GM10248 (cell line): ENCODE data around the gene PHLPP2.
A peak's percentile ranks its signal among the peaks of the same experiment; 100 is the strongest.
"Not testable (repeated sequence)": the region's sequence is repeated elsewhere in the genome, so short reads cannot be mapped to it uniquely, and the experiment has no call there.

Experiments used
- CTCF ChIA-PET: fragments of 300-600 bp; sonication (Branson Sonifier 250); formaldehyde crosslinking; extraction: SDS; loops from one replicate; lab custom pipeline; 2021; ENCODE audit warnings: antibody characterized with exemption; lab: Yijun Ruan, JAX
- POLR2A ChIA-PET: fragments of 350-650 bp; sonication (Branson Sonifier 250); formaldehyde crosslinking; extraction: SDS; loops from one replicate; lab custom pipeline; 2020; ENCODE audit warnings: antibody characterized with exemption; lab: Yijun Ruan, JAX
- DNase-seq: peaks from one replicate; pipeline ENCODE4 v3.0.0; 2012; ENCODE audit errors: extremely low spot score
- TF ChIP-seq, protein P1 (sequence below): IDR thresholded peaks from 2 replicates; pipeline ENCODE4 v1.5.1; 2012; ENCODE audit warnings: mild to moderate bottlenecking, low read depth; ENCODE audit errors: extremely low read depth, missing control alignments, control extremely low read depth

PHLPP2 gene

GRCh38 chr16:71626858-71627213 is 97.7 kb downstream of the PHLPP2 start:
- POLR2A ChIA-PET = no interaction called here
- TF ChIP-seq, protein P1, sequence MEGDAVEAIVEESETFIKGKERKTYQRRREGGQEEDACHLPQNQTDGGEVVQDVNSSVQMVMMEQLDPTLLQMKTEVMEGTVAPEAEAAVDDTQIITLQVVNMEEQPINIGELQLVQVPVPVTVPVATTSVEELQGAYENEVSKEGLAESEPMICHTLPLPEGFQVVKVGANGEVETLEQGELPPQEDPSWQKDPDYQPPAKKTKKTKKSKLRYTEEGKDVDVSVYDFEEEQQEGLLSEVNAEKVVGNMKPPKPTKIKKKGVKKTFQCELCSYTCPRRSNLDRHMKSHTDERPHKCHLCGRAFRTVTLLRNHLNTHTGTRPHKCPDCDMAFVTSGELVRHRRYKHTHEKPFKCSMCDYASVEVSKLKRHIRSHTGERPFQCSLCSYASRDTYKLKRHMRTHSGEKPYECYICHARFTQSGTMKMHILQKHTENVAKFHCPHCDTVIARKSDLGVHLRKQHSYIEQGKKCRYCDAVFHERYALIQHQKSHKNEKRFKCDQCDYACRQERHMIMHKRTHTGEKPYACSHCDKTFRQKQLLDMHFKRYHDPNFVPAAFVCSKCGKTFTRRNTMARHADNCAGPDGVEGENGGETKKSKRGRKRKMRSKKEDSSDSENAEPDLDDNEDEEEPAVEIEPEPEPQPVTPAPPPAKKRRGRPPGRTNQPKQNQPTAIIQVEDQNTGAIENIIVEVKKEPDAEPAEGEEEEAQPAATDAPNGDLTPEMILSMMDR = no peak
- no peak for DNase-seq
- CTCF ChIA-PET = no interaction called here

DNA sequence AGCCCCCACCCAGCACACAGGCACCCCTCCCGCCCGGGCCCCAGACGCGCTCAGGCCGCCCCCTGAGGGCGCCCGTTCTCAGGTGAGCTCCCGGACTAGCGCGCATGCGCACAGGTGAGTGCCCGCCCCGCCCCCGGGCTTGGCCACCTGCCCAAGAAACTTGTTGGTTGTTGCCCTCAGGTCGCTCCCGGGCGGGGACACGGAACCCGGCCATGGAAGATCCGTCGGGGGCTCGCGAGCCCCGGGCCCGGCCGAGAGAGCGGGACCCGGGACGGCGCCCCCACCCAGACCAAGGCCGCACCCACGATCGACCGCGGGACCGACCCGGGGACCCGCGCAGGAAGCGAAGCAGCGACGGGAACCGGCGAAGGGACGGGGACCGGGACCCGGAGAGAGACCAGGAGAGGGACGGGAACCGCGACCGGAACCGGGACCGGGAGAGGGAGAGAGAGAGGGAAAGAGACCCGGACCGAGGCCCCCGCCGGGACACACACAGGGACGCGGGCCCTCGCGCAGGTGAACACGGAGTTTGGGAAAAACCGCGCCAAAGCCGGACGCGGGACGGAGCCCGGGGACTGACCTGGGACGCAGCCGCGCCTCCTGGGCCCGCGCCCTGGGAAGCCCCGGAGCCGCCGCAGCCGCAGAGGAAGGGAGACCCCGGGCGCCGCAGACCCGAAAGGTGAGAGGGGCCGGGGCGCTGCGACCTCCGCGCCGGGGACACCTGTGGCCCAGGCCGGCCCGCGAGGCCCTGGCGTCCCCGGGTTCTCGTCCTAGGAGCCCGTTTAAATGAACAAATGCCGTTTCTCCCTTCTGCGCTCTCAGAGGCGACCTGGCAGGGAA is 98.3 kb downstream of the PHLPP2 start, which contains the start of gene MARVELD3:
TSS of gene MARVELD3 (plus strand) at position 167 of the 840 bp plus-strand sequence. CDS start at position 213, 46 bp downstream.
- POLR2A ChIA-PET = no interaction called here
- DNase-seq = peak; percentile 64
- TF ChIP-seq, protein P1 = no peak
- CTCF ChIA-PET = no interaction called here

DNA sequence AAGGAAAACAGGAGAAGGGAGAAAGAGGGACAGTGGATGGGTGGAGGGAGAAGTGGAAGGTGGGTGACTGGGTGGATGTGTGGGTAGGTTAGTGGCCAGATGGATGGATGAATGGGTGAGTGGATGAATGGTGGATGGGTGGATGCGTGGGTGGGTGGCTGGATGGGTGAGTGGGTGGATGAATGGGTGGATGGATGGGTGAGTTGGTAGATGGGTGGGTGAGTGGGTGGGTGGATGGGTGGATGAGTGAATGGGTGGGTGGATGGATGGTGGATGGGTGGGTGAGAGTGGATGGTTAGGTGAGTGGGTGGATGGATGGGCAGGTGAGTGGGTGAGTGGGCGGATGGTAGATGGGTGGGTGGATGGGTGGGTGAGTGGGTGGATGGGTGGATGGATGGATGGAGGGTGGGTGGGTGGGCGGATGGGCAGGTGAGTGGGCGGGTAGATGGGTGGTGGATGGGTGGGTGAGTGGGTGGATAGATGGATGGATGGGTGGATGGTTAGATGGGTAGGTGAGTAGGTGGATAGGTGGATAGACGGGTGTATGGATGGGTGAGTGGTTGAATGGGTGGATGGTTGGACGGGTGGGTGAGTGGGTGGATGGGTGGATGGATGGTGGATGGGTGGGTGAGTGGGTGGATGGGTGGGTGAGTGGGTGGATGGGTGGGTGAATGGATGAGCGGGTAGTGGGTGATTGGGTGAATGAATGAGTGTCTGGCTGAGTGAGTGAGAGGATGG is 99.2 kb downstream of the PHLPP2 start:
- no peak for DNase-seq
- ChIA-PET CTCF (interaction anchor here (1.2 kb wide), 1 partner anchor 15 kb away, joined by 3 read pairs; no protein-coding TSS in a partner anchor), POLR2A (no interaction called here)
- TF ChIP-seq, protein P1 = no peak

GRCh38 chr16:71623597-71623996 is 100.9 kb downstream of the PHLPP2 start:
- CTCF ChIA-PET = interaction anchor here (1.0 kb wide), 1 partner anchor 211 kb away, joined by 3 read pairs; no protein-coding TSS in a partner anchor
- TF ChIP-seq, protein P1 = no peak
- DNase-seq = peak; percentile 34
- POLR2A ChIA-PET = no interaction called here

GRCh38 chr16:71622088-71622487 is 102.4 kb downstream of the PHLPP2 start:
- DNase-seq = no peak
- ChIA-PET CTCF (interaction anchor here (3.9 kb wide), 1 partner anchor 11 kb away, joined by 26 read pairs; no protein-coding TSS in a partner anchor), POLR2A (no interaction called here)
- TF ChIP-seq, protein P1 = no peak

GRCh38 chr16:71618429-71618828 is 106.1 kb downstream of the PHLPP2 start:
- TF ChIP-seq, protein P1 = no peak
- POLR2A ChIA-PET = no interaction called here
- CTCF ChIA-PET = interaction anchor here (1.0 to 2.0 kb wide), 3 partner anchors 10 to 13 kb away, joined by 4 to 9 read pairs (median 5); no protein-coding TSS in a partner anchor

GRCh38 chr16:71614956-71615355 is 109.5 kb downstream of the PHLPP2 start:
- POLR2A ChIA-PET, DNase-seq: not testable (repeated sequence)
- CTCF ChIA-PET = interaction anchor here (1.1 to 1.9 kb wide), 5 partner anchors 18 to 303 kb away, joined by 3 to 6 read pairs (median 3); no protein-coding TSS in a partner anchor

More at GRCh38 chr16:71618429-71618828, 106.1 kb downstream of the PHLPP2 start:
- no peak for DNase-seq
